Ascending aorta (tissue), 2 donors: ENCODE results near the gene TANGO2. TPM values are rescaled to one million over a fixed set of nuclear protein-coding genes. Genes with fewer than 3 reads are reported as not detected.

ENCODE experiments used
- DNase-seq, 2 donors: peaks; one replicate each; pipeline ENCODE4 v3.0.0-alpha.2; 2019; ENCODE audit warnings: low spot score in 2 of 2
- H3K27ac ChIP-seq, 2 donors: fragments of 200-600 bp; sonication (generic); one replicate each; pipeline ENCODE4 v1.5.1; 2016 to 2017; ENCODE audit warnings: mild to moderate bottlenecking in 1 of 2
- H3K27me3 ChIP-seq: fragments of 200-600 bp; sonication (generic); one replicate; pipeline ENCODE4 v1.5.1; 2017
- H3K36me3 ChIP-seq, 2 donors: fragments of 200-600 bp; sonication (generic); one replicate each; pipeline ENCODE4 v1.5.1; 2016
- H3K4me1 ChIP-seq, 2 donors: fragments of 200-600 bp; sonication (generic); one replicate each; pipeline ENCODE4 v1.5.1; 2016 to 2017; ENCODE audit warnings: mild to moderate bottlenecking in 1 of 2
- H3K4me3 ChIP-seq, 2 donors: fragments of 200-600 bp; sonication (generic); one replicate each; pipeline ENCODE4 v1.5.1; 2016 to 2017; ENCODE audit warnings: mild to moderate bottlenecking in 1 of 2
- H3K9me3 ChIP-seq, 2 donors: fragments of 200-600 bp; sonication (generic); one replicate each; pipeline ENCODE4 v1.5.1; 2016
- CTCF ChIP-seq, 3 experiments: fragments of 200-600 bp in 2 of 3; fragments of 450-650 bp in 1 of 3; sonication (generic) in 2 of 3; IDR thresholded peaks; one replicate each; pipeline ENCODE4 v1.5.1; 2016 to 2019; ENCODE audit warnings: antibody characterized with exemption in 3 of 3, mild to moderate bottlenecking in 1 of 3, moderate library complexity in 1 of 3
- intact Hi-C: fragments of 100-400 bp; cut with DNase I; formaldehyde crosslinking; loops from one replicate; pipeline ENCODE4 v1.15.1; 2023
- total RNA-seq: library from RNA; depleted of rRNA; stranded (reverse); fragments of >200 nt; gene quantifications from one replicate; pipeline ENCODE4 v1.1.0, GENCODE V29; 2016

Gene TANGO2
- total RNA-seq, 1 donor from 2014 or later = 26.3 TPM

DNA sequence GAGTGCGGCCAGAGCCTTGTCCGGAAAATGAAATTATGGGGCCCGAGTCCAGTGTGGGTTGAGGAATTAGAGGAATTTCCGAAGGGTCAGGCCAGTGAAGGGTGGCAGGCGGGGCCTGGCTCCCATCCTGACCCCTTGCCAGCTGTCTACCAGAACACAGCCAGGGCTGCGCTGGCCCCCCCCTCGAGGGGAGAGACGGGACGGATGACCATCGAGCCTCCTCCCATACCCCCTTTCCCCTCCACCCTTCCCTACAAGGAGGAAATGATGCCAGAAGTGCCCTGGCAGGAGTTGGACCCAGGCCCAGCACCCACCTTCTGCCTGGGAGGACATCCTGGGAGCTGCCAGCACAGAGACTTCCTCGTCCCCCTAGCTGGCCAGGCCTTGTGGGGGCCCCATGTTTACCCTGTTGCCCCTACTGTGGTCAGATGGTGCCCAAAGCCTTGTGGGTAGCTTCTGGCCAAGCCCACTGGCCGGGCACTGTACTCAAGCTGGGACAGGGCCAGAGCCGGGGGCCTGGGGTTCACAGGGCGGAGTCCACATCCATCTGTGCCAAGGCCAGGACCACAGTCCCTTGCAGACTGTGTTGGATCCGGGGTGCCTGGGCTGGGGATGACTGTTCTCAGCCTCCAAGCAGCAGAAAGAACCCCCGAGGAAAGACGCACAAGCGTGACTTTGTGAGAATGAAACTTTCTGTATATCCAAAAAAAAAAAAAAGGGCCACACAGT, 25.1 kb upstream of the TANGO2 start:
- TF ChIP-seq CTCF (IDR thresholded peaks at IDR 0.05) = no peak
- intact Hi-C loops = loop anchor here (2.0 kb wide), 1 partner anchor 21 kb away; the partner anchor contains the start of gene ARVCF
- peaks cover 36 to 75% of the 10 kb centered on the region in 2 donors for H3K4me1 ChIP-seq
- peak overlapping the region in 1 of 2 donors; percentile 12 for H3K4me3 ChIP-seq
- H3K9me3 ChIP-seq = no peaks in the 10 kb centered on the region
- H3K36me3 ChIP-seq = no peaks in the 10 kb centered on the region
- peak in 1 of 2 donors; percentile 94 for DNase-seq
- H3K27ac ChIP-seq = peak overlapping the region; percentile 88 to 95
- H3K27me3 ChIP-seq = no peaks in the 10 kb centered on the region

DNA sequence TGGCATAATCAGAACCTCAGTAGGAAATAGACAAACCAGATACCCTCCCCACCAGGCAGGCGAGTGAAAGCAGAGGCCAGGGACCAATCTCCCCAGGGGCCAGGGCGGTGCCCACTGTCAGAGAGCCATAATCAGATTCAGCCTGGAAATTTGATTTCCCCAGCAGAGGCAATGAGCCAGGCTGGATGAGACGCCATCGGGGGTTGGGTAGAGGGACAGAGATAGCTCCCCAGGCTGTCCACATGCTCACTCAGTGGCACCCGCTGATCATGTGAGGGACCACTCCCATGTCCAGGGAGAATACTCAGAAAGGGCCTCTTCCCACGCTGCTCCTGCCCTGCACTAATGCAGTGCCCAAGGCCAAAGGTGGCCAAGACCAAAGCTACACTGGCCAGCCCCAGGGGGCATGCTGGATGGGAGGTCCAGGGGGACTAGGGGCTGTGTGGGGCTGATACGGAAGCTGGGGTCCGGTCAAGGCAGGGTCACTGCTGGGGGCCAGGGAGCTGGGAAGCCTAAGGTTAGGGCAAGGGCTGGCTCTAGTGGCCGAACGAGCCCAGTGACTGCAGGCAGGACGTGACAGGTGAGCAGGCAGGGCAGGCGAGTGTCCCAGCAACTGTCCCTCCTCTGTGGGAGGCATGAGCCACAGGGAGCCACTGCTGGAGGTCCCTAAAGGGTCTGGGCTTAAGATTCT, 24.1 kb upstream of the TANGO2 start:
- Histone ChIP-seq H3K27ac (peak overlapping the region; percentile 88 to 95), H3K36me3 (no peaks in the 10 kb centered on the region), H3K27me3 (no peaks in the 10 kb centered on the region), H3K4me1 (peaks cover 28 to 64% of the 10 kb centered on the region in 2 donors), H3K9me3 (no peaks in the 10 kb centered on the region), H3K4me3 (no peak overlapping the region)
- intact Hi-C loops = loop anchor here (2.0 kb wide), 1 partner anchor 20 kb away; the partner anchor contains the start of gene ARVCF
- no peak for TF ChIP-seq CTCF (IDR thresholded peaks at IDR 0.05)
- DNase-seq = no peak

GRCh38 chr22:19997561-19998231, 23.2 kb upstream of the TANGO2 start:
- intact Hi-C loops = loop anchor here (2.0 kb wide), 1 partner anchor 19 kb away; the partner anchor contains the start of gene ARVCF
- H3K36me3 ChIP-seq = no peaks in the 10 kb centered on the region

GRCh38 chr22:19998232-19998951, 22.5 kb upstream of the TANGO2 start:
- TF ChIP-seq CTCF (IDR thresholded peaks at IDR 0.05) = no peak
- Histone ChIP-seq H3K9me3 (no peaks in the 10 kb centered on the region), H3K36me3 (no peaks in the 10 kb centered on the region), H3K27me3 (no peaks in the 10 kb centered on the region), H3K4me1 (peaks cover 23 to 51% of the 10 kb centered on the region in 2 donors), H3K4me3 (no peak overlapping the region), H3K27ac (peak overlapping the region; percentile 26 to 56)
- intact Hi-C loops = no loop called here
- no peak for DNase-seq

More at GRCh38 chr22:19997561-19998231, 23.2 kb upstream of the TANGO2 start:
- no peak overlapping the region for H3K4me3 ChIP-seq
- DNase-seq = no peak
- H3K4me1 ChIP-seq = peaks cover 24 to 56% of the 10 kb centered on the region in 2 donors
- no peak for TF ChIP-seq CTCF (IDR thresholded peaks at IDR 0.05)
- H3K9me3 ChIP-seq = no peaks in the 10 kb centered on the region
- H3K27ac ChIP-seq = peak overlapping the region; percentile 26 to 56
- H3K27me3 ChIP-seq = no peaks in the 10 kb centered on the region
